Osteoblast (primary cell): ENCODE results near the gene GINS1. TPM values are rescaled to one million over a fixed set of nuclear protein-coding genes. Genes with fewer than 3 reads are reported as not detected.

ENCODE experiments used
- DNase-seq: peaks from one replicate; pipeline ENCODE4 v3.0.0; 2011; ENCODE audit warnings: low spot score, mixed read lengths; ENCODE audit not compliant: insufficient read length; ENCODE audit errors: missing footprints
- H2AFZ ChIP-seq: 2 replicates; pipeline ENCODE4 v1.6.0; 2011; ENCODE audit warnings: mild to moderate bottlenecking, low read length
- H3K27ac ChIP-seq: 2 replicates; pipeline ENCODE4 v1.5.1; 2011; ENCODE audit warnings: mild to moderate bottlenecking, low read depth, low read length, moderate library complexity
- H3K27me3 ChIP-seq: 2 replicates; pipeline ENCODE4 v1.6.0; 2012; ENCODE audit warnings: mild to moderate bottlenecking, control low read depth, inconsistent platforms, low read length, moderate library complexity; ENCODE audit not compliant: insufficient read depth
- H3K36me3 ChIP-seq: 2 replicates; pipeline ENCODE4 v1.5.1; 2011; ENCODE audit warnings: mild to moderate bottlenecking, low read length, control low read depth, moderate library complexity; ENCODE audit not compliant: insufficient read depth
- H3K4me1 ChIP-seq: 2 replicates; pipeline ENCODE4 v1.5.1; 2011; ENCODE audit warnings: mild to moderate bottlenecking, low read length, control low read depth, moderate library complexity; ENCODE audit not compliant: insufficient read depth
- H3K4me2 ChIP-seq: 2 replicates; pipeline ENCODE4 v1.6.0; 2011; ENCODE audit warnings: mild to moderate bottlenecking, low read length; ENCODE audit not compliant: insufficient read depth
- H3K4me3 ChIP-seq: fragments of 200-600 bp; sonication (generic); 3 replicates; pipeline ENCODE4 v1.5.1; 2012; ENCODE audit warnings: mild to moderate bottlenecking, low read length, inconsistent platforms; ENCODE audit not compliant: insufficient read depth
- H3K79me2 ChIP-seq: 2 replicates; pipeline ENCODE4 v1.6.0; 2012; ENCODE audit warnings: mild to moderate bottlenecking, low read length, control low read depth, inconsistent platforms; ENCODE audit not compliant: insufficient read depth
- H3K9me3 ChIP-seq: 2 replicates; pipeline ENCODE4 v1.5.1; 2011; ENCODE audit warnings: low read depth, low read length, control low read depth
- H4K20me1 ChIP-seq: 2 replicates; pipeline ENCODE4 v1.6.0; 2012; ENCODE audit warnings: mild to moderate bottlenecking, low read length, control low read depth; ENCODE audit not compliant: insufficient read depth
- CTCF ChIP-seq: IDR thresholded peaks from 2 replicates; pipeline ENCODE4 v1.5.1; 2011; ENCODE audit warnings: mild to moderate bottlenecking, low read depth, low read length, moderate library complexity; ENCODE audit errors: extremely low read depth
- total RNA-seq: library from RNA; depleted of rRNA; stranded (reverse); fragments of >200 nt; gene quantifications from 2 replicates; pipeline ENCODE4 v1.2.3, GENCODE V29; 2012

The GINS1 gene
- total RNA-seq, 1 donor = 2.2 TPM

- H3K79me2 ChIP-seq = no peaks in the 10 kb centered on the region
- H3K4me2 ChIP-seq = no peak overlapping the region
- no peaks in the 10 kb centered on the region for H3K4me1 ChIP-seq
- no peak for TF ChIP-seq CTCF
- no peaks in the 10 kb centered on the region for H4K20me1 ChIP-seq
- peak overlapping the region; percentile 55 for H2AFZ ChIP-seq
- no peaks in the 10 kb centered on the region for H3K27me3 ChIP-seq
- peaks cover 12% of the 10 kb centered on the region for H3K36me3 ChIP-seq
- DNase-seq = no peak
- no peak overlapping the region for H3K4me3 ChIP-seq
- H3K9me3 ChIP-seq = no peaks in the 10 kb centered on the region
- no peak overlapping the region for H3K27ac ChIP-seq
Observed at GRCh38 chr20:25421102-25421501, 13.6 kb downstream of the GINS1 start.

- no peak overlapping the region for H2AFZ ChIP-seq
- H3K4me1 ChIP-seq = no peaks in the 10 kb centered on the region
- no peaks in the 10 kb centered on the region for H4K20me1 ChIP-seq
- DNase-seq = no peak
- no peak overlapping the region for H3K4me2 ChIP-seq
- TF ChIP-seq CTCF = no peak
- no peaks in the 10 kb centered on the region for H3K27me3 ChIP-seq
- H3K27ac ChIP-seq = no peak overlapping the region
- H3K4me3 ChIP-seq = no peak overlapping the region
- H3K79me2 ChIP-seq = no peaks in the 10 kb centered on the region
- H3K9me3 ChIP-seq = no peaks in the 10 kb centered on the region
- H3K36me3 ChIP-seq = peaks cover 15% of the 10 kb centered on the region
Observed at GRCh38 chr20:25422032-25422431, 14.6 kb downstream of the GINS1 start.

GRCh38 chr20:25424536-25424935, 17.1 kb downstream of the GINS1 start:
- Histone ChIP-seq H3K4me1 (no peaks in the 10 kb centered on the region), H3K27ac (no peak overlapping the region), H3K4me3 (no peak overlapping the region), H4K20me1 (no peaks in the 10 kb centered on the region), H3K9me3 (no peaks in the 10 kb centered on the region), H3K4me2 (no peak overlapping the region), H2AFZ (no peak overlapping the region), H3K36me3 (peaks cover 8% of the 10 kb centered on the region), H3K79me2 (no peaks in the 10 kb centered on the region), H3K27me3 (no peaks in the 10 kb centered on the region)
- DNase-seq = no peak
- TF ChIP-seq CTCF = no peak

- no peaks in the 10 kb centered on the region for H4K20me1 ChIP-seq
- H3K27ac ChIP-seq = no peak overlapping the region
- H2AFZ ChIP-seq = peak overlapping the region; percentile 38
- H3K9me3 ChIP-seq = no peaks in the 10 kb centered on the region
- no peaks in the 10 kb centered on the region for H3K4me1 ChIP-seq
- no peaks in the 10 kb centered on the region for H3K27me3 ChIP-seq
- no peaks in the 10 kb centered on the region for H3K79me2 ChIP-seq
- H3K36me3 ChIP-seq = no peaks in the 10 kb centered on the region
- DNase-seq = no peak
- TF ChIP-seq CTCF = no peak
- H3K4me2 ChIP-seq = peak overlapping the region; percentile 5
- no peak overlapping the region for H3K4me3 ChIP-seq
Observed at GRCh38 chr20:25437153-25437581, 29.7 kb downstream of the GINS1 start.
